IPS-18c (cell line): ENCODE data around the gene CTSL.

Source experiments
- H3K4me3 ChIP-seq: 2 replicates; pipeline ENCODE4 v1.7.0; 2013; ENCODE audit warnings: low read depth, mild to moderate bottlenecking, low read length, moderate library complexity; ENCODE audit not compliant: insufficient read depth
- H3K9me3 ChIP-seq: one replicate; pipeline ENCODE4 v1.6.1; 2013; ENCODE audit warnings: mild to moderate bottlenecking, low read length, moderate library complexity; ENCODE audit not compliant: control insufficient read depth, insufficient read depth

The CTSL gene

GRCh38 chr9:87713278-87713987 is 12.5 kb upstream of the CTSL start:
- Histone ChIP-seq H3K4me3 (no peak overlapping the region), H3K9me3 (no peaks in the 10 kb centered on the region)

GRCh38 chr9:87713988-87714330 is 12.0 kb upstream of the CTSL start:
- Histone ChIP-seq H3K9me3 (no peaks in the 10 kb centered on the region), H3K4me3 (no peak overlapping the region)

- Histone ChIP-seq H3K4me3 (no peak overlapping the region), H3K9me3 (no peaks in the 10 kb centered on the region)
Observed at GRCh38 chr9:87714819-87715218, 11.1 kb upstream of the CTSL start.

- H3K9me3 ChIP-seq: no peaks in the 10 kb centered on the region
- H3K4me3 ChIP-seq: no peak overlapping the region
Observed at GRCh38 chr9:87716141-87716540, 9.8 kb upstream of the CTSL start.

GRCh38 chr9:87717456-87717855 is 8.5 kb upstream of the CTSL start:
- Histone ChIP-seq H3K4me3 (no peak overlapping the region), H3K9me3 (no peaks in the 10 kb centered on the region)

- Histone ChIP-seq H3K9me3 (no peaks in the 10 kb centered on the region), H3K4me3 (no peak overlapping the region)
Observed at GRCh38 chr9:87718231-87718630, 7.7 kb upstream of the CTSL start.

- no peaks in the 10 kb centered on the region for H3K9me3 ChIP-seq
- H3K4me3 ChIP-seq: no peak overlapping the region
Observed at GRCh38 chr9:87718852-87719612, 6.9 kb upstream of the CTSL start.

GRCh38 chr9:87720173-87720572 is 5.7 kb upstream of the CTSL start:
- Histone ChIP-seq H3K9me3 (no peaks in the 10 kb centered on the region), H3K4me3 (no peak overlapping the region)

GRCh38 chr9:87722393-87723088 is 3.4 kb upstream of the CTSL start:
- H3K4me3 ChIP-seq: no peak overlapping the region
- H3K9me3 ChIP-seq: no peaks in the 10 kb centered on the region

GRCh38 chr9:87725356-87725899 is 491 bp upstream of the CTSL start:
- H3K4me3 ChIP-seq: peak overlapping the region; percentile 75
- no peaks in the 10 kb centered on the region for H3K9me3 ChIP-seq

GRCh38 chr9:87729246-87729645 is 3.3 kb downstream of the CTSL start:
- H3K9me3 ChIP-seq: no peaks in the 10 kb centered on the region

GRCh38 chr9:87731321-87731720 is 5.4 kb downstream of the CTSL start:
- Histone ChIP-seq H3K9me3 (no peaks in the 10 kb centered on the region), H3K4me3 (no peak overlapping the region)

More at GRCh38 chr9:87729246-87729645, 3.3 kb downstream of the CTSL start:
- H3K4me3 ChIP-seq: no peak overlapping the region

- H3K9me3 ChIP-seq: no peaks in the 10 kb centered on the region
- H3K4me3 ChIP-seq: no peak overlapping the region
Observed at GRCh38 chr9:87732344-87732743, 6.4 kb downstream of the CTSL start.

- no peak overlapping the region for H3K4me3 ChIP-seq
Observed at GRCh38 chr9:87732756-87733155, 6.8 kb downstream of the CTSL start.

GRCh38 chr9:87733273-87734052 is 7.5 kb downstream of the CTSL start:
- H3K9me3 ChIP-seq: no peaks in the 10 kb centered on the region
- H3K4me3 ChIP-seq: no peak overlapping the region

More at GRCh38 chr9:87732756-87733155, 6.8 kb downstream of the CTSL start:
- H3K9me3 ChIP-seq: no peaks in the 10 kb centered on the region

GRCh38 chr9:87734106-87734505 is 8.2 kb downstream of the CTSL start:
- Histone ChIP-seq H3K4me3 (no peak overlapping the region), H3K9me3 (no peaks in the 10 kb centered on the region)

- Histone ChIP-seq H3K9me3 (peaks cover 2% of the 10 kb centered on the region), H3K4me3 (no peak overlapping the region)
Observed at GRCh38 chr9:87739546-87739945, 13.6 kb downstream of the CTSL start.
